Measurements from ENCODE around the gene SRBD1. TPM values are rescaled to one million over a fixed set of nuclear protein-coding genes. Genes with fewer than 3 reads are reported as not detected.

Gene SRBD1
- total and polyA plus RNA-seq, 2 experiments from 2014 or later = 27.4 to 46.3 TPM

- peak overlapping the region; percentile 40; the same call in 1 of the 2 replicates for H3K27ac ChIP-seq (ENCODE audit: low read depth)
- H3K9me3 Mint-ChIP-seq = no peaks in the 10 kb centered on the region
- no peaks in the 10 kb centered on the region for H3K9me2 ChIP-seq (ENCODE audit: insufficient read depth)
- no peaks in the 10 kb centered on the region for H3K27me3 ChIP-seq (ENCODE audit: insufficient read depth)
- H3K36me3 Mint-ChIP-seq (ENCODE audit: low read depth) = no peaks in the 10 kb centered on the region
- H3K4me1 Mint-ChIP-seq = peaks cover 60% of the 10 kb centered on the region
- H3K4me2 ChIP-seq = no peak overlapping the region
- H3K79me2 ChIP-seq (replicated peaks; ENCODE audit: insufficient read depth) = no peaks in the 10 kb centered on the region
- no peaks in the 10 kb centered on the region for H3F3A ChIP-seq (replicated peaks; ENCODE audit: low read depth)
- no peak overlapping the region for H3K4me3 ChIP-seq
- no peaks in the 10 kb centered on the region for H3K36me3 ChIP-seq (ENCODE audit: insufficient read depth)
- H4K20me1 ChIP-seq (replicated peaks; ENCODE audit: insufficient read depth) = no peaks in the 10 kb centered on the region
- no peak for TF ChIP-seq CREB1 (CRISPR knock-in tag; IDR thresholded peaks at IDR 0.05; ENCODE audit: low read depth)
- no peak for TF ChIP-seq ZNF331 (CRISPR knock-in tag; IDR thresholded peaks at IDR 0.05; ENCODE audit: low read depth)
- no peak for TF ChIP-seq STAT1 (IDR thresholded peaks at IDR 0.05; ENCODE audit: unreplicated experiment)
- TF ChIP-seq JUNB (IDR thresholded peaks at IDR 0.05; ENCODE audit: unreplicated experiment) = no peak
- TF ChIP-seq ZNF114 (CRISPR knock-in tag; IDR thresholded peaks at IDR 0.05) = no peak
- no peak for TF ChIP-seq ETS1 (IDR thresholded peaks at IDR 0.05)
- no peak for TF ChIP-seq EZH2 (IDR thresholded peaks at IDR 0.05; ENCODE audit: low read depth, unreplicated experiment)
- DNase-seq (ENCODE audit: low spot score) = no peak
- peaks cover 2% of the 10 kb centered on the region for H3K27me3 Mint-ChIP-seq (ENCODE audit: insufficient read depth, low read depth, poor library complexity)
- H3K4me1 ChIP-seq (ENCODE audit: insufficient read depth) = peaks cover 48% of the 10 kb centered on the region
- H3K27ac Mint-ChIP-seq = no peak overlapping the region
- H2AFZ ChIP-seq = no peak overlapping the region
- peak; percentile 41 for ATAC-seq
- H3K4me3 Mint-ChIP-seq = no peak overlapping the region
These were observed 213.8 kb downstream of the SRBD1 start for GRCh38 chr2:45397292-45397691.

- no peak for ATAC-seq
- no peak overlapping the region for H3K27ac Mint-ChIP-seq
- H3K4me1 ChIP-seq (ENCODE audit: insufficient read depth) = peaks cover 48% of the 10 kb centered on the region
- H3K4me1 Mint-ChIP-seq = peaks cover 60% of the 10 kb centered on the region
- H3K27ac ChIP-seq (ENCODE audit: low read depth) = 0 out of 2 replicates have a peak overlapping the region, but pooled peaks have one; percentile 20
- H3K4me2 ChIP-seq = no peak overlapping the region
- no peak overlapping the region for H2AFZ ChIP-seq
- no peaks in the 10 kb centered on the region for H3K27me3 ChIP-seq (ENCODE audit: insufficient read depth)
- peaks cover 2% of the 10 kb centered on the region for H3K27me3 Mint-ChIP-seq (ENCODE audit: insufficient read depth, low read depth, poor library complexity)
- no peak for DNase-seq (ENCODE audit: low spot score)
- H3K9me3 Mint-ChIP-seq = no peaks in the 10 kb centered on the region
- H3K36me3 ChIP-seq (ENCODE audit: insufficient read depth) = no peaks in the 10 kb centered on the region
- no peak overlapping the region for H3K4me3 Mint-ChIP-seq
- no peaks in the 10 kb centered on the region for H4K20me1 ChIP-seq (replicated peaks; ENCODE audit: insufficient read depth)
- no peaks in the 10 kb centered on the region for H3K36me3 Mint-ChIP-seq (ENCODE audit: low read depth)
- H3K9me2 ChIP-seq (ENCODE audit: insufficient read depth) = no peaks in the 10 kb centered on the region
- H3F3A ChIP-seq (replicated peaks; ENCODE audit: low read depth) = no peaks in the 10 kb centered on the region
- H3K4me3 ChIP-seq = no peak overlapping the region
- H3K79me2 ChIP-seq (replicated peaks; ENCODE audit: insufficient read depth) = no peaks in the 10 kb centered on the region
- no peak for TF ChIP-seq ZNF114 (CRISPR knock-in tag; IDR thresholded peaks at IDR 0.05)
- TF ChIP-seq EZH2phosphoT487 (IDR thresholded peaks at IDR 0.05; ENCODE audit: unreplicated experiment) = no peak
- TF ChIP-seq CREB1 (CRISPR knock-in tag; IDR thresholded peaks at IDR 0.05; ENCODE audit: low read depth) = no peak
- no peak for TF ChIP-seq STAT1 (IDR thresholded peaks at IDR 0.05; ENCODE audit: unreplicated experiment)
- no peak for TF ChIP-seq ETS1 (IDR thresholded peaks at IDR 0.05)
- TF ChIP-seq REST (IDR thresholded peaks at IDR 0.05; ENCODE audit: unreplicated experiment) = no peak
- no peak for TF ChIP-seq NANOG (IDR thresholded peaks at IDR 0.05; ENCODE audit: borderline replicate concordance)
- no peak for TF ChIP-seq CTCF (conservative IDR thresholded peaks at IDR 0.05; ENCODE audit: low read depth in 2 of 2)
- no peak for TF ChIP-seq JUNB (IDR thresholded peaks at IDR 0.05; ENCODE audit: unreplicated experiment)
- no peak for TF ChIP-seq ZNF331 (CRISPR knock-in tag; IDR thresholded peaks at IDR 0.05; ENCODE audit: low read depth)
- TF ChIP-seq EZH2 (IDR thresholded peaks at IDR 0.05; ENCODE audit: low read depth, unreplicated experiment) = no peak
- TF ChIP-seq POLR2AphosphoS5 (IDR thresholded peaks at IDR 0.05; ENCODE audit: low read depth) = no peak
These were observed 214.4 kb downstream of the SRBD1 start for GRCh38 chr2:45396671-45397070.
